RWPE2 (cell line): ENCODE data around the gene INTS7.

Source experiments
- ATAC-seq: fragments of 200-7000 bp; cut with Tn5 transposase; 3 replicates; pipeline ENCODE4 v1.9.1; 2021; ENCODE audit warnings: low read depth
- DNase-seq: peaks from one replicate; pipeline ENCODE4 v3.0.0-alpha.2; 2020; ENCODE audit warnings: low spot score
- H3K27ac ChIP-seq: fragments of 450-650 bp; 2 replicates; pipeline ENCODE4 v1.5.1; 2017; ENCODE audit warnings: mild to moderate bottlenecking; ENCODE audit not compliant: poor library complexity, severe bottlenecking
- H3K27me3 ChIP-seq: fragments of 250-450 bp; sonication (Bioruptor Pico); 2 replicates; pipeline ENCODE4 v1.5.1; 2021; ENCODE audit warnings: mild to moderate bottlenecking, moderate library complexity; ENCODE audit not compliant: insufficient read depth, poor library complexity, severe bottlenecking
- H3K36me3 ChIP-seq: fragments of 250-450 bp; sonication (Bioruptor Pico); 2 replicates; pipeline ENCODE4 v1.5.1; 2020; ENCODE audit warnings: low read depth, mild to moderate bottlenecking, moderate library complexity
- H3K4me1 ChIP-seq: fragments of 250-450 bp; sonication (Bioruptor Pico); 2 replicates; pipeline ENCODE4 v1.5.1; 2021; ENCODE audit warnings: mild to moderate bottlenecking, moderate library complexity; ENCODE audit not compliant: insufficient read depth, poor library complexity, severe bottlenecking
- H3K4me3 ChIP-seq: fragments of 250-450 bp; sonication (Bioruptor Pico); 2 replicates; pipeline ENCODE4 v1.5.1; 2021; ENCODE audit warnings: mild to moderate bottlenecking, moderate library complexity; ENCODE audit not compliant: severe bottlenecking
- H3K9me3 ChIP-seq: fragments of 250-450 bp; sonication (Bioruptor Pico); 2 replicates; pipeline ENCODE4 v1.5.1; 2021; ENCODE audit warnings: mild to moderate bottlenecking, moderate library complexity; ENCODE audit not compliant: severe bottlenecking
- TF ChIP-seq, protein P1 (sequence below): fragments of 450-650 bp; IDR thresholded peaks from one replicate; pipeline ENCODE4 v1.5.1; 2017; ENCODE audit warnings: mild to moderate bottlenecking, moderate library complexity; ENCODE audit not compliant: poor library complexity, severe bottlenecking

Gene INTS7

DNA sequence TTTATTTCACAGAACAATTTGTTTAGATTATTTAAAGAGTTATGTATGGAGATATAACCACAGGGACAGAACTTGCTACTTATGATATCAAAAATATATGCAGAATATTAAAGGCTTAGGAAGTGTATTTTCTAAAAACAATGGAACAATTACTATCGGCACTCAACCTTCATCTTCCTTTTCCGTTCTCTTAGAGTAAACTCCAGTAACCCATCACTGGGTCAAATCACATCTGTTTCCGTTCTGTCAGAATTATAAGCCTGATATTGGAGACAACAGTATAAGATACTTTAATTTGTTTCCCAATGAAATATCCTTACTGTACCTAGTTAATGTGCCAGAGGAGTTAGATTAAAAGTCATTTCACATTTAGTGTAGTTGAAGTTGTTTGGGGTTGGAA lies 32.4 kb upstream of the INTS7 start:
- peaks cover 53% of the 10 kb centered on the region for H3K36me3 ChIP-seq

GRCh38 chr1:212062832-212063438 lies 27.6 kb upstream of the INTS7 start:
- DNase-seq: no peak
- no peaks in the 10 kb centered on the region for H3K4me1 ChIP-seq
- peaks cover 36% of the 10 kb centered on the region for H3K36me3 ChIP-seq
- H3K27me3 ChIP-seq: no peaks in the 10 kb centered on the region
- TF ChIP-seq, protein P1, sequence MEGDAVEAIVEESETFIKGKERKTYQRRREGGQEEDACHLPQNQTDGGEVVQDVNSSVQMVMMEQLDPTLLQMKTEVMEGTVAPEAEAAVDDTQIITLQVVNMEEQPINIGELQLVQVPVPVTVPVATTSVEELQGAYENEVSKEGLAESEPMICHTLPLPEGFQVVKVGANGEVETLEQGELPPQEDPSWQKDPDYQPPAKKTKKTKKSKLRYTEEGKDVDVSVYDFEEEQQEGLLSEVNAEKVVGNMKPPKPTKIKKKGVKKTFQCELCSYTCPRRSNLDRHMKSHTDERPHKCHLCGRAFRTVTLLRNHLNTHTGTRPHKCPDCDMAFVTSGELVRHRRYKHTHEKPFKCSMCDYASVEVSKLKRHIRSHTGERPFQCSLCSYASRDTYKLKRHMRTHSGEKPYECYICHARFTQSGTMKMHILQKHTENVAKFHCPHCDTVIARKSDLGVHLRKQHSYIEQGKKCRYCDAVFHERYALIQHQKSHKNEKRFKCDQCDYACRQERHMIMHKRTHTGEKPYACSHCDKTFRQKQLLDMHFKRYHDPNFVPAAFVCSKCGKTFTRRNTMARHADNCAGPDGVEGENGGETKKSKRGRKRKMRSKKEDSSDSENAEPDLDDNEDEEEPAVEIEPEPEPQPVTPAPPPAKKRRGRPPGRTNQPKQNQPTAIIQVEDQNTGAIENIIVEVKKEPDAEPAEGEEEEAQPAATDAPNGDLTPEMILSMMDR: peak; percentile 48
- H3K27ac ChIP-seq: no peak overlapping the region
- no peaks in the 10 kb centered on the region for H3K9me3 ChIP-seq
- ATAC-seq: no peak; the same call in 2 of the 3 replicates
- H3K4me3 ChIP-seq: no peak overlapping the region

More for the DNA sequence above, 32.4 kb upstream of the INTS7 start:
- TF ChIP-seq, protein P1: no peak
- H3K9me3 ChIP-seq: no peaks in the 10 kb centered on the region
- no peak for ATAC-seq
- H3K27ac ChIP-seq: no peak overlapping the region
- no peak for DNase-seq
- H3K4me3 ChIP-seq: no peak overlapping the region
- no peaks in the 10 kb centered on the region for H3K27me3 ChIP-seq
- H3K4me1 ChIP-seq: no peaks in the 10 kb centered on the region

DNA sequence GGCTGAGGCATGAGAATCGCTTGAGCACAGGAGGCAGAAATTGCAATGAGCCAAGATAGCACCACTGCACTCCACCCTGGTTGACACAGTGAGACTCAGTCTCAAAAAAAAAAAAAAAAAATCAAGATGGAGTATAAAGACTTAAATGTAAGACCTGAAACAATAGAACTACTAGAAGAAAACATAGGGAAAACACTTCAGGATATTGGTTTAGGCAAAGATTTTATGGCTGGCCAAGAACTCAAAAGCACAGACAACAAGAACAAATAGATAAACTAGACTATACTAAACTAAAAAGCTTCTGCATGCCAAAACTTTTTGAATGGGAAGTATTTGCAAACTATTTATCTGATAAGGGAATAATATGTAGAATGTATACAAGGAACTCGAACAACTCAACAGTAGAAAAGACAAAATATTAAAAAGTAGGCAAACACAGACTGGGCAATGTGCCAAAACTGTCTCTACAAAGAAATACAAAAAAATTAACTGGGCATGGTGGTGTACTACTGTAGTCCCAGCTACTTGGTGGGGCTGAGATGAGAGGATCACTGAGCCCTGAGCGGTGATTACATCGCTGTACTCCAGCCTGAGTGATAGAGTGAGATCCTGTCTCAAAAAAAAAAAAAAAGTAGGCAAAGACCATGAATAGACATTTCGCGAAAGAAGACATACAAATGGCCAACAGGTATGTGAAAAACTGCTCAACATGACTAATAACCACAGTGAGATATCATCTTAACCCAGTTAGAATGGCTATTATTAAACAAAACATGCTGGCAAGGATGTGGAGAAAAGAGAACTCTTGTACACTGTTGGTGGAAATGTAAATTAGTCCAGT lies 25.5 kb upstream of the INTS7 start:
- ATAC-seq (no peak), DNase-seq (no peak)
- TF ChIP-seq, protein P1: no peak
- Histone ChIP-seq H3K27me3 (no peaks in the 10 kb centered on the region), H3K4me3 (no peak overlapping the region), H3K36me3 (peaks cover 24% of the 10 kb centered on the region), H3K27ac (no peak overlapping the region), H3K4me1 (no peaks in the 10 kb centered on the region), H3K9me3 (no peaks in the 10 kb centered on the region)

DNA sequence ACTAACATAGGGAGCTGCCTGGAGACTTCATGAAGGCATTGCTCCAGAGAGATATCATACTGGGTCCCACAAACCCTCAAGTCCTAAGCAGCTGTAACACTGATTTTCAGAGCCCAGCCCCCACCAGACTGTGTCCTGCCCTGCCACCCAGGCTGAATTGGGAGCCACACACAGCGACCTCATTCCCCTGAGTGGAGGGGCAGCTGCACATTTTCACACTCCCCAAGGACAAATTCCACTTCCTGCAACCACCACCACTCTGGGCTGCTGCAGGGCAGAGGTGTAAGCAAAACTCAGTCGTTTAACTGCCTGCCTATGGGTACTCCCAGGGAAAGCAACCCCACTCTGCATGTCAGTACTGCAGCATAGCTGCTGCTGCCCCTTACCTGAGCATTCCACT lies 20.0 kb upstream of the INTS7 start:
- Histone ChIP-seq H3K27ac (no peak overlapping the region), H3K36me3 (peaks cover 16% of the 10 kb centered on the region), H3K4me1 (no peaks in the 10 kb centered on the region), H3K9me3 (no peaks in the 10 kb centered on the region), H3K27me3 (no peaks in the 10 kb centered on the region), H3K4me3 (no peak overlapping the region)
- ATAC-seq: no peak
- DNase-seq: no peak
- TF ChIP-seq, protein P1: no peak

- no peak overlapping the region for H3K4me3 ChIP-seq
- ATAC-seq (no peak), DNase-seq (no peak)
- peaks cover 16% of the 10 kb centered on the region for H3K36me3 ChIP-seq
- TF ChIP-seq, protein P1: no peak
- no peaks in the 10 kb centered on the region for H3K9me3 ChIP-seq
- no peaks in the 10 kb centered on the region for H3K4me1 ChIP-seq
- no peak overlapping the region for H3K27ac ChIP-seq
- H3K27me3 ChIP-seq: no peaks in the 10 kb centered on the region
Measured at GRCh38 chr1:212053993-212054392, 18.6 kb upstream of the INTS7 start.
